ENCODE data around the gene SPECC1L.

Gene SPECC1L

DNA sequence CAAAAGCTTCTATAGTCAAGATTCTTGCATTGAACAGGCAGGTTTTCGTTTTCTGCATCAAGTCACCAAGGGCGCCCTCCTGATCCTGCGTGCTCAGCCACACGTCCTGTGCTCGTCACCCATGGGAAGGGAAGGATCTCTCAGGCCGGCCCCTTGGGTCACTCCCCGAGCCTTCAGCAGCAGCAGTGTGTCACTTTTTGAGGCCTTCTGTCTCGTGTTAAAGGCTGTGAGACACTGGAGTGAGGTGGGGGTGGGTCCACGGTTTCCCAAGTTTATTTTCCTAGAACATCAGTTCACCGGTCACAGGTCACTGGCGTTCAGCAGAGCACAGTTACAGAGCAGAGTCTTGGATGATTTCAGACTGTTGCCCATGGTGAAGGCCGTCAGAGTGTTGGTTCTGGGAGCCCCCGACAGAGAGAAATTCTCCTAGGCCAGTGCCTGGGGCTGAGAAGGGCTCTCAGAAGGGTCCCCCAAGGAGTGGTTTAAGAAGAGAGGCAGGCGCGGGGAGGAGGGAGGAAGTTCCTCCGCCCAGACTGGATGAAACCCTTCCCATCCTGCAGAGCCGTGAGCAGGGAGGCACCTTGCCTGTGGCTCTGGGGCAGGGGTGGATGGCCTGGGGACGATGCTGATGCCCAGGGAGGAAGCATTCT lies 143.2 kb downstream of the SPECC1L start:
- H3K4me3 ChIP-seq (ENCODE audit: low read depth, low read length): no peak overlapping the region

DNA sequence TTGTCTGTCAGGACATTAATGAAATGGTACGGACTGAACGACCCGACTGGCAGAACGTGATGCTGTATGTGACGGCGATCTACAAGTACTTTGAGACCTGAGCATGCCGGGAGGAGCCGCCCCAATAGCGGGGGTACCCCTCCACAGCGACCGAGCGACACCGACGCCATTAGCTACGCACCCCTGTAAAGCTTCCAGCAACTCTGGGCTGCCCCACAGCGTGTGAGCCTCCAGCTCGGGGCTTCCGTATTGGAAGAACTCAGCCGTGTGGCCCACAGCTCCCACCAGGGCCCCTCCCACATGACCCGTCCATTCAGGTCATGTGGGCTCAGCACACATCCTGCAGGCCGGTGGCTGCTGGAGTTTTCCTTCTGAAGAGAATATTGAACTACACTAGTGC lies 143.9 kb downstream of the SPECC1L start:
- no peak overlapping the region for H3K4me3 ChIP-seq (ENCODE audit: low read depth, low read length)

DNA sequence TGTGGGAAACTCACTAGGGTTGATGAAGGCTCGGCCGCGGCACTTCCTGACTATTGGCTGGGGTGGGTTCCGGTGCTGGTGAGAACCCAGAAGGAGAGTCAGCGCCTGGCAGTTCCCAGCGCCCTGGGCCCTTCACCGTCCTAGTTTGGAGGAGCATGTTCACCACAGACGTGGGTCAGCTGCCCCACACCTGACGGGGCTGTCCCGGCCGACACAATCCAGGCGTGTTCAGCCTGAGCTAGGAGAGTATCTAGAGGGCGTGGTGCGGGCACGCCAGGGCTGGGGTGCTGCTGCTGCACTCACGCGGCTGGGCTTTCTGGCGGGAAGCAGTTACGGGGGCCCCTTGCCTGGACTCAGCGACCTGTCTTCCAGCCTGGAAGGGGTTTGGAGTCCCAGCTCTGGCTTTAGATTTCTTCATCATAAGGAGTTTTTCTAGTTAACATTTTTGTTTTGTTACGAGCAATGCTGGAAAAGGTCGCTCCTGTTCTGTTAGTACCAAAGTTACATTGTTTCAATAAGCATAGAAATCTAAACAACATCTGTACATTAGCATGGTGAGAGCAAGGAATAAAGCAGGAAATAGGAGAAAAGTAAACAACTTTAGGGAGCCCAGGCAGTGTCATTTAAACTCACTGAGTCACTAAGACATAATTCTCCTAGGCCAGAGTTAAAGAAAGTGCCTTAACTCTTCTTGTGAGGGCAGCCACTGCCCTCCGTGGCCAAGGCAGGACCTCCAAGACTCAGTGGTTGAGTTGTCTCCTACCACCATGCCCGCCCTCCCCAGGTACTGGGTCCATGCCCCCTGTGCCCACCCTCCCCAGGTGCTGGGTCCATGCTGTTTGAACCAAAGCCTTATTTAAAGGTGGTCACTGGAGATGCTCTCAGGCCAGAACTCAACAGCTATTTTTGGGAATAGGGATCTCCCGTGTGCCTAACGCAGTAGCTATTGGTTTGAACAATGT lies 144.6 kb downstream of the SPECC1L start:
- H3K4me3 ChIP-seq (ENCODE audit: low read depth, low read length): no peak overlapping the region

DNA sequence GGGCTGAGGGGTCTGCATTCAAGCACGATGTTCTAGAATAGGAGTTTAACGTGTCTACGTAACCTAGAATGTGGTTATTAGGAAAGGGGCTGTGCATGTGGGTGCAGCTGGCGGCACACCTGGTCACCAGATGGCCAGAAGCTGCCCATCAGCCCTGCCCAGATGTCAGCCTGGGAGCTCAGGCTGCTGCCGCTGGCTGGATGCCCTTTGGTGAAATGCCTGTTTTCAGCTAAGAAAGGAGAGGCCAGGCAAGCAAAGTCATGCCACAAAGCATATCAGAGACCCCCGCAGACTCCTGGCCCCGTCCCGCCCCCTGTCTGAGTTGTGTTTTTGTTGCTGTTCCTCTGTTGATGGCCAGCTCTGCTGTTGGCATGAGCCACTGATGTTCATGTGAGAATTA lies 145.5 kb downstream of the SPECC1L start:
- H3K4me3 ChIP-seq (ENCODE audit: low read depth, low read length): no peak overlapping the region

DNA sequence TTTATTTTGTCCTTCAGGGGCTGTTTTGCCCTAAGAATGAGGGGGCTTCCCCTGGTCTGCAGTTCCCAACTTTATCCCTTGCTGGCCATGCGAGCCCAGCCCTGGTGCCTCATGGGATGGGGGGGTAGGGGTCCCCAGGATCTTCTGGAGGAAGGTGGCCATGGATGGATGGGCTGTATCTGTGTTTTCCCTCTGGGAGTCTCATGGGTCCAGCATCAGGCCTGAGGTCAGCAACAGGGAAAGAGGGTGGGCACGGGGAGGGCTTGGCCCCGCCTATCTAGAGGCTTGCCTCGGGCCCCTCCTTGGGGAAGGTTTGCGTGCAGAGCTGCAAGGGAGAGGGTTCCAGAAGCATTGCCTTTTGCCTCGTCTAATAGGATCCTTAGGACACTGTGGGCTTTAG lies 146.0 kb downstream of the SPECC1L start:
- H3K4me3 ChIP-seq (ENCODE audit: low read depth, low read length): no peak overlapping the region

DNA sequence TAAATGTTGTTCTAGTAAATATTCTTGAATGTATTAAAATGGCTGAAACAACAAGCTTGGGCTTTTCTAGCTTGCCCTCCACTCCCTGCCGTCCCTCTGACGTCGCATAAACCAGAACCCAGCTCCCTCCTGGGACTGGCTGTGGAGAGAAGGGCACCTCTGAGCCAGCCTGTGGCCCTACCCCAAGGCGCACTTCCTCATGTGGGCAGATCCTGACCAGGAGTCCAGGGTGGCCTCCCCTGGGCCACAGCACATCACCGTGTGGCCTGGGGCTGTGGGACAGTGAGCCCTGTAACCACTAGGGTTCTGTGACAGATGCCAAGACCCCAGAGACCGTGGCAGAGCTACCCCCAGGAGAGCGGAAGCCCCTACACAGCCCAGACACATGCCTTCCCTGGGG lies 146.6 kb downstream of the SPECC1L start:
- no peak overlapping the region for H3K4me3 ChIP-seq (ENCODE audit: low read depth, low read length)

DNA sequence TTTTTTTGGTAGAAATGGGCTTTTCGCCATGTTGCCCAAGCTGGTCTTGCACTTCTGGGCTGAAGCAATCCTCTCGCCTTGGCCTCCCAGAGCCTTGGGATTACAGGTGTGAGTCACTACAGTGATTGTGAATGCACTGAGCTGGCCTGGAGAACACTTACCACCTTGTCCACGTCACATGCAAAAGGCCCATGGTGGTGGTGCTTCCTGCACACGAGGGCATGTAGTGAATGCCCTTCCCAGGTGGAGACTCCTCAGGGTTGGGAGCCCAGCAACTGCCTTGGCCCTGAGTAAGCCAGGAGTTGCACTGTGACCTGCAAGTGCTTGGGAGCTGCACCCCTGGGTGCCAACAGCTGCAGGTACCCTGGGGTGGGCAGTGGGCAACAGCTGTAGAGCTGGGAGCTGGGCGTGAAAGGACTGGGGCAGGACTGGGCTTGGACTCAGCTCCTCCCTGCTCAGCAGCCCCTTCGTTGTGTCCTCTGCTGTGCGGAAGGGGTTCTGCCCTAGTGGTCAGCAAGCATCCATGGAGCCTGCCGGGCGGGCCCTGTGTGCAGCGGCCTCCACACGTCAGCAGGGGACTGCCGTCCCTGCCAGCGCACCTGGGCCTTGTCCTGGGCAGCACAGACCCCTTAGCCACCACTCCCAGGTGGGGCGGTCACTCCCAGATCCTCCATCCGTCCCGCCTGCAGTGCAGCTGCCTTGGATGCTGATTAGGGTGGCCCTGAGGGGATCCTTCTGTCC lies 147.4 kb downstream of the SPECC1L start:
- H3K4me3 ChIP-seq (ENCODE audit: low read depth, low read length): no peak overlapping the region

DNA sequence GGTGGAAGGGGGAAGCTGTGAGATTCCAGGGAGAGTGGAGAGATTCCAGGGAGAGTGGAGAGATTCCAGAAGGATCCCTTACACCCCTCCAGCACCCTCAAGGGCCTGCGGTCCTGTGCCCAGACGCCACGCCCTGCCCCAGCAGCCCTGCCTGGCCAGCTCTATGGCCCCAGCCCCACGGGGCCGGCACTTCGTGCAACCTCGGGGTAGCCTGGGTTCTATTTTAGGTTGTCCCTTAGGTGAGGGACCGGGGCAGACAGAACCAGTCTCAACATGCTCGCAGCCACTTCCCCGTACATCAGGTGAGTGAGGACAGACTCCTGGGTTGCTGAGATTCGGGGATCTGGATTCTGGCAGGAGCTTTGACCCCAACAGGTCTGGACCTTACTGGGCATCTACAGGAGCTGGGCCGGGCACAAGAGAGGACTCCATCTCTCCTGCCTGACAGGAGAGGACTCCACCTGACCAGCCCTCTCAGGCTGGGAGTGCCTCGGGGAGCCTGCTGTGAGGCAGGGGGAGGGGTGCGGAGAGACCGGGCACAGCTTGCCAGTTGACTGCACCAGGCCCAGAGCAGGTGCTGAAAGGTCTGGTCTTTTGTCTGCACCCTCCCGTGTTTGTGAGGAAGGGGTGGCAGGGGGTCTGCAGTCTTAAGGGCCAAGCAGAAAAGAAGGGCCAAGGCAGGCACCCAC lies 148.3 kb downstream of the SPECC1L start:
- H3K4me3 ChIP-seq (ENCODE audit: low read depth, low read length): no peak overlapping the region

DNA sequence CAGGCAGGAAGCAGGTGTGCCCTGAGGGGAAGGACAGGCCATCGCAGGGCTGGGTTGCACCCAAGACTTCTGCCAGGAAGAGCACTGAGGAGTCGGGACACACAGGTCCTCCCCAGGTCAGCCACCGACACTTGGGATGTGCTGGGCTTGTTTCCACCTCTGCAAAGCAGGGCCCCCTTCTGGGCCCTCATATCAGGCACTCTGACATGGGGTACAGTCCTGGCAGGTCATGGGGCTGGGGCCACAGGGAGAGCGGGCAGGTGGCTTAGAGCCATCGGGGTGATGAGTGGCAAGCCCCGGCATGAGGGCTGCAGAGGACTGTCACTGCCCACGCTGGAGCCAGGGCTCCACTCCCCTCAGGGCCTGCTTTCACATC lies 148.8 kb downstream of the SPECC1L start:
- no peak overlapping the region for H3K4me3 ChIP-seq (ENCODE audit: low read depth, low read length)

DNA sequence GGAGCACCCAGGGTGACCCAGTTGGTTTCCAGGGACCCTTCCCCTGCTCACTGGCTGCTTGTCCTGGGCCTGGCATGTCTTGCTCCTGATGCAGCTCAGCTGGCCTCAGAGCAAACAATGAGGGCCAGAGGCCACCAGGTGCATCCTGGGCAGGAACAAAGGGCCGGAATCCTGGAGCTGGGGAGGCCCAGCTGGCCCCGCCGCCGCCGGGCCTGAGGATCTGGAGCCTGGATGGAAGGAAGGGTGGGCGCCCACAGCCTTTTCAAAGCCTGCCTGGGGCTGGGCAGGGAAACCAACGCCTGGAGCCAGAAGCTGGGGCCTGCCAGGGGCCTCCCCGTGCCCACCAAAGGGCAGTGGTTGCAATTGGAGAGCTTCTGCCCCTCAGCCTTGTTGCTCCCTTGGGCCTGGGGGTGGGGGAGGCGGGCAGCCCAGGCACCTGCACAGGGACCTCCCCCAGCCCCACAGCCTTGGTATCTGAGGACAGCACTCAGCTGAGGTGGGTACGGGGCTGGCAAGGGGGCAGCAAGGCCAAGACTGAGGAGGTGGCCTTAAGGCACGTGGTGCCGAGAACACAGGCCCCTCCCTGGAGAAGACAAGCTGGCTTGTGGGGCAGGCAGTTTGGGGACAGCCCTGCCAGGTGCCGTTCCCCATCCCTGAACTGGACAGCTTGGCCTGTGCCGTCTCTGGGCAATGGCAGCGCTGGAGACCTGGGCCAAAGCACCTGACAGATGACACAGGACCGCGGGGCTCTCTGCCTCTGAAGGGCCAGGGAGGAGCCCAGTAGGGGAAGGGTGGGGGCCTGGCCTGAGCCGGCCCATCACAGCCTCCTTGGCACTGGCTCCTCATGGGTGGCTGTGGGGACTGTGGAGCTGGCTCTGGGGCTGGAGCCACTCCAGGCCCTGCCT lies 149.7 kb downstream of the SPECC1L start:
- no peak overlapping the region for H3K4me3 ChIP-seq (ENCODE audit: low read depth, low read length)

DNA sequence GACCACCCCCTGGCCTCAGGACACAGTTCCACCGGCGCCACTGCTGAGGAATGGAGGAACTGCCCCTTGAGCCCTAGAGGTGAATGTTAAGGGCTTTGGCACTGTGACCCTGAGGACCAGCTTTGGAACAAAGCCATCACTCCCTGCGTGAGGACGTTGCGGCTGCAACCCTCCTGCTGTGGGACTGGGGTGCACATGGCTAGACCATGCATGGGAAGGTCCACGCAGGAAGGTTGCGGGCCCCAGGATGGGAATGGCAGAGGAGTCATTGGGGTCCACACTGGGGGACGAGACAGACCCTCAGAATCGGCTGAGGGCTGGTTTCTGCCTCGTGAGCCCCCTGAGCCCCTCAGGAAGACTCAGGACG lies 150.3 kb downstream of the SPECC1L start:
- H3K4me3 ChIP-seq (ENCODE audit: low read depth, low read length): no peak overlapping the region

DNA sequence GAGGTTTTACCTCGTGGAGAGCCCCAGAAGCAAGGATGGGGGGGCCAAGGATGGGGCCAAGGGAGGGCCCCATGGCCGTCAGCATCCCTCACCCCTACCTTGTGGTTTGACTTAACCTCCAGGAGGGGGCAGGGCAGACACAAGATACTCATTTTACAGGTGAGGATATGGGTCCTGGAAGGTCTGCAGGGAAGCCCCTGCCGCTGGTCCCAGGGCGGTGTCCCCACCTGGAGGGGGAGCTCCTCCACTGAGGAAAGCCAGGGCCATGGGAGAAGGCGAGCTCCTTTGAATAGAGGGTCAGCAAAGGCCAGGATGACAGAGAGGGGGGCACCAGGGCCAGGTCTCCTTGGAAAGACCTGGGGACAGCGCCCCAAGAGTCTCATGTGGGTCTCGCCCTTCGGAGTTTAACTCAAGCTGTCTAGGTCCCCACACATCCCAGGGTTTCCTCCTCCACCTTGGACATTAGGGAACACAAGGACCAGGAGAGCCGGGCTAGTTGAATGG lies 150.8 kb downstream of the SPECC1L start:
- no peak overlapping the region for H3K4me3 ChIP-seq (ENCODE audit: low read depth, low read length)

DNA sequence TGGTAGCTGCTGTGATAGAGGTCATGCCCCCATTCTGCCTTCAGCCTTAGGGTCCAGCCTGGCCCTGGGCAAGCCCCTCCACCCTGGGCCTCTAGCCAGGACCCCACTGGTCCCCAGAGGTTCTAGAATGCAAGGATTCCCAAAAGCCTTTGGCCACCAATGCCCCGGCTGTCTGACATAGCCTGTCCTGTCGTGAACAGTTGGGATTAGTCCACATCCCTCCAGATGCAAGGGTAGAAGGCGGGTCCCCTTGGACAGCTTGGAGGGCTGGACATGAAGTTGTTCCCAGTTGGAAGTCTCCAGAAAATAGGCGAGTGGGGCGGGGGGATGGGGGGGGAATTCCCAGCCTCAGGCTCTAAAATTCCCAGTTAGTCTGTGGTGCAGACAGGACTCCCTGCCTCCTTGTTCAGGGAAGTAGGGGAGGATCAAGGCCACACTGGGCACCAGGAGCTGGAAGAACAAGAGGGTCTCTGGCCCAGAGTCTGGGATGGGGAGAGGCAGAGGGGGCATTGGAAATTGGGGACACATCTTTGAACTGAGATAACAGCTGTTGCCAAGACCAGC lies 151.6 kb downstream of the SPECC1L start:
- no peak overlapping the region for H3K4me3 ChIP-seq (ENCODE audit: low read depth, low read length)

DNA sequence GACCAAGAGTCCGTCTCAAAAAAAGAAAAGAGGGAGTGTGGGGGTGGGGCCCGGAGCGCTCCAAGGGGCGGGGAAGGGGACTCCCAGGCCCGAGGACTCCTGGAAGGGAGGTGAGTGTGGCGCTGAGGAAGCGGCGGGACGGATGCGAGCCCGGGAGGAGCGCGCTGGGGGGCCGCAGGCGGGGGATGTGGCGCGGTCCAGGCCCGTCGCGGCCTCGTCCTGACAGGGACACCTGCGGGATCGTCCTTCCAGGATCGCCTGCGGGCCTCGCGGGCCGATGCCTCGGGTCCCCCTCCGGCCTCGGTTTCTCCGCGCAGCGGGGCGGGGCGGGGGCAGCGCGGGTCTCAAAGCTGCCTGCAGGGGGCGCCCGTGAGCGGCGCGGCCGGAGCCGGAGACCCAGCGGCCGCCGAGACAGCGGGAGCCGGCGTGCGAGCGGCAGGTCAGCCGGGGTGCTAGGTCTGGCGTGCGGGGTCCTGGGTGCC lies 152.9 kb downstream of the SPECC1L start:
- H3K4me3 ChIP-seq (ENCODE audit: low read depth, low read length): peak overlapping the region; percentile 21

DNA sequence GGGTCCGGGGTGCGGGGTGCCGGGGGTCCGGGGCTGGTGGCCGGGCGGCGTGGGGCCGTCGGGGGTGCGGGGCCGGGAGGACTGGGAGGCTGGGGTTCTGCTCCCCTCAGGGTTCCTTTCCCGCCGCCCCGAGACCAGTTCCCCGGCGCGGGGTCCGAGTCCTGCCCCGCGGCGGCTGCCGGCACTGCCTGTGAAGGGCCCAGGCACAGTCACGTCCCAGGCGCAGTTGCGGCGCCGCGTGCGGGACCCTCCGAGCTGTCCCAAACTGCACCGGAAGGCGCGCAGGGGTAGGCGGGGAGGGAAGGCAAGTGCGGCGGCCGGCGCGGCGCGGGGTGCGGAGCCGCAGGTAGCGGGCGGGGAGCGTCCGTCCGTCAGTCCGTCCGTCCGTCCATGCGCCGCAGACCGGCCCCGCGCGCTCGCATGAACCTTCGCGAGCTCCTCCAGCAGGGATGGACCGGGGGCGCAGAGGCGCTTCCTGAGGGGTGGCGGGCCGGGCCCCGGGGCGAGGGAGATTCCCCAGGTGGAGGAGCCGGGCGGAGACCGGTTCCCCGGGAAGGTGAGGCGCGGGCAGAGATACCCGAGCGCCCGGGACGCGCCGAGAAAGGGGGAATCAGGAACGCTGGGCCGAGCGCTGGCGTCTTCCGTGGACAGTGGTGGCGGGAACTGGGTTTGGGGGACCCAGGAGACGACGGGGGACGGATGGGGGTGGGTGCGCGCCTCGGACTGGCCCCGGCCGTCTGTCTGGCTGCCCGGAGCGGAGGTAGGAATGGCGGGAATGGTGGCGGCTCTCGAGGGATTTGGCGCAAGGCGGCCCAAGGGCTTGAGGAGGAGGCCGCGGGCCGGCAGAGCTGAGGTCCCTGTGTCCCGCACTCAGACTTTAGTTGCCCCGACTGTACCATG lies 153.6 kb downstream of the SPECC1L start:
- peak overlapping the region; percentile 33 for H3K4me3 ChIP-seq (ENCODE audit: low read depth, low read length)

DNA sequence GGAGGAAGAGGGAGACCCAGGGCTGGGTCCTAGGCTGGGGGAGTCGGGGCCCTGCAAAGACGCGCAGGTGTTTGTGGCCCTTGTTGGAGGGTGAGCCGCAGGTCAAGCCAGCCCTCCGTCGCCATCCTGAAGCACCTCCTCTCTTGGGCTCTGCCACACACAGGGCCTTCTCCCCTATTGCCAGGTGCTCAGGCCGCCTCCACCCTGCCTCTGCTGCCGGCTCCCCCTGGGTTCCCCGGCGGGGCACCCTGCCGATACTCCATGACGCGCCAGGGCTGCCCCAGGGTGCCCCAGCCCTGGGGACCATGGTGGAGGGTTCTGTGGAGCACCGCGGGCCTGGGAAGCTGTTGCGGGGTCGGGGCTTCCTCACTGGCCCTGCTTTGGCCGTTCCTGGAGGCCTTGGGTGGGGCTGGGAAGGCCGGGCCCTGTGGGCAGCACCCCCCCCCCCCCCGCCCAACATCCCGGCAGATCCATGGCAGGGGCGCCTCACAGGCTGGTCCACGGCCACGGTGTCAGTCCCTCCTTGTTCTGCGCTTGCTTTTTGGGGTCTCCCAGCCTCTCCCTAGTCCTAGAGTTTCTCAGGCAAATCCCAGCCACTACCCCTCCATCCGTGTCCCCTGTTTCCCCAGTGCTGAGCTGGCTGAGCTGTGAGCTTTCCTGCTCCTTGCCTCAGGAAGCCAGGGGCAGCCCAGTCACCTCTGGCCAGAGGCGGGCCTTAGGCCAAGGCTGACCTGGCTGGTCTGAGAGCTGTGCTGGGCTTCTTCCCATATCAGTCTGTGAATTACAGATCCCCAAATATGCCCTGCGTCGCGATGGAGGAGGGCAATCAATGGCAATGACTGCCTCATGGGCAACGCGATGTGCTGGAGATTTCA lies 154.5 kb downstream of the SPECC1L start:
- no peak overlapping the region for H3K4me3 ChIP-seq (ENCODE audit: low read depth, low read length)

DNA sequence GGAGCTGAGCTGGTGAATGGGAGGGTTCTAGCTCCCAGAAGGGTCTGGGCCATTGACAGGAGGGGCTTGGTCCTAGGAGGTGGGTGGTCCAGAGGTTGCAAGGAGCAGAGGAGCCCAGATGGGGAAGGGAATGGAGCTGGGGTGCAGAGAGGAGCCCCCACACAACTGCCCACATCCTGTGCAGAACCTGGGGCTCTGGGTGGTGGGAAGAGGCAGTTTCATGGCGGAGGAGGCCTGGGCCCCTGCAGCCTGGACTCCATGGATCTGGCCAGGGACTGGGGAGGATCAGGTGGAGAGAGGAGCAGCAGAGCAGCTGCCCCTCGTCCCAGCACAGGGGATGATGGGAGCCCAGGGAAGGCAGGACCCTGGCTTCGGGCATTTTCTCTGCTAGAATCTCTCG lies 155.8 kb downstream of the SPECC1L start:
- no peak overlapping the region for H3K4me3 ChIP-seq (ENCODE audit: low read depth, low read length)
